HG03139 (cell line): ENCODE results near the gene JAZF1.

ENCODE experiments used
- ATAC-seq: cut with Tn5 transposase; IDR thresholded peaks from one replicate; pipeline ENCODE4 v1.9.1; 2021; ENCODE audit not compliant: unreplicated experiment

Gene JAZF1

GRCh38 chr7:28180364-28181147 lies at the start of gene JAZF1:
Gene JAZF1 (minus strand): TSS chr7:28180795.
- ATAC-seq: no peak

GRCh38 chr7:28230261-28230660 lies 49.7 kb upstream of the JAZF1 start:
- ATAC-seq: no peak

- no peak for ATAC-seq
Measured at GRCh38 chr7:28228396-28228795, 47.8 kb upstream of the JAZF1 start.

GRCh38 chr7:28226003-28226402 lies 45.4 kb upstream of the JAZF1 start:
- no peak for ATAC-seq

- no peak for ATAC-seq
Measured at GRCh38 chr7:28225576-28225975, 45.0 kb upstream of the JAZF1 start.

- no peak for ATAC-seq
Measured at GRCh38 chr7:28224675-28225074, 44.1 kb upstream of the JAZF1 start.

GRCh38 chr7:28224172-28224571 lies 43.6 kb upstream of the JAZF1 start:
- no peak for ATAC-seq

- no peak for ATAC-seq
Measured at GRCh38 chr7:28222636-28223035, 42.0 kb upstream of the JAZF1 start.

- no peak for ATAC-seq
Measured at GRCh38 chr7:28219793-28220192, 39.2 kb upstream of the JAZF1 start.

GRCh38 chr7:28217143-28217542 lies 36.5 kb upstream of the JAZF1 start:
- no peak for ATAC-seq

GRCh38 chr7:28211006-28211405 lies 30.4 kb upstream of the JAZF1 start:
- ATAC-seq: no peak

- no peak for ATAC-seq
Measured at GRCh38 chr7:28208506-28208905, 27.9 kb upstream of the JAZF1 start.

GRCh38 chr7:28207486-28208158 lies 27.0 kb upstream of the JAZF1 start:
- no peak for ATAC-seq

GRCh38 chr7:28205506-28205905 lies 24.9 kb upstream of the JAZF1 start:
- no peak for ATAC-seq

GRCh38 chr7:28203508-28204240 lies 23.1 kb upstream of the JAZF1 start:
- ATAC-seq: no peak

- ATAC-seq: no peak
Measured at GRCh38 chr7:28202222-28202621, 21.6 kb upstream of the JAZF1 start.

- no peak for ATAC-seq
Measured at GRCh38 chr7:28201131-28201530, 20.5 kb upstream of the JAZF1 start.

GRCh38 chr7:28200598-28200997 lies 20.0 kb upstream of the JAZF1 start:
- no peak for ATAC-seq

GRCh38 chr7:28199021-28199510 lies 18.5 kb upstream of the JAZF1 start:
- no peak for ATAC-seq

- no peak for ATAC-seq
Measured at GRCh38 chr7:28195910-28196620, 15.5 kb upstream of the JAZF1 start.
